HEK293 (cell line): Measurements from ENCODE around the gene UBAC2.

ENCODE experiments used
- CTCF ChIA-PET: fragments of 350-600 bp; formaldehyde crosslinking; extraction: SDS; loops from one replicate; lab custom pipeline; 2021; ENCODE audit warnings: antibody characterized with exemption; lab: Yijun Ruan, JAX
- POLR2A ChIA-PET: fragments of 300-600 bp; formaldehyde crosslinking; extraction: SDS; loops from one replicate; lab custom pipeline; 2020; ENCODE audit warnings: antibody characterized with exemption, inconsistent platforms; lab: Yijun Ruan, JAX
- H3K27ac ChIP-seq: fragments of 200-500 bp; sonication (Bioruptor generic); 2 replicates; pipeline ENCODE4 v1.5.1; 2014; ENCODE audit warnings: low read depth, low read length, control low read depth, inconsistent platforms; ENCODE audit errors: extremely low read depth
- H3K36me3 ChIP-seq, 2 experiments: fragments of 200-500 bp in 1 of 2; sonication (Bioruptor generic) in 1 of 2; 1 replicate in 1 of 2; 2 replicates in 1 of 2; pipeline ENCODE4 v1.5.1; 2014 to 2017; ENCODE audit warnings: inconsistent platforms in 2 of 2, low read length in 2 of 2; ENCODE audit not compliant: control insufficient read depth in 2 of 2, insufficient read depth in 1 of 2
- H3K4me1 ChIP-seq: fragments of 200-500 bp; sonication (Bioruptor generic); 2 replicates; pipeline ENCODE4 v1.5.1; 2014; ENCODE audit warnings: mild to moderate bottlenecking, low read length, inconsistent platforms; ENCODE audit not compliant: control insufficient read depth, insufficient read depth
- H3K4me3 ChIP-seq: 2 replicates; pipeline ENCODE4 v1.5.1; 2011; ENCODE audit warnings: low read depth, mild to moderate bottlenecking, control low read depth, low read length, moderate library complexity
- H3K9me3 ChIP-seq: fragments of 200-500 bp; sonication (Bioruptor generic); 2 replicates; pipeline ENCODE4 v1.5.1; 2014; ENCODE audit warnings: low read depth, low read length, inconsistent platforms; ENCODE audit not compliant: control insufficient read depth, insufficient read depth
- IKZF3 ChIP-seq: fragments of 450-650 bp; IDR thresholded peaks from 2 replicates; pipeline ENCODE4 v1.5.0; 2018; ENCODE audit warnings: missing biosample characterization, mild to moderate bottlenecking, missing genetic modification characterization, moderate library complexity
- KLF16 ChIP-seq: fragments of 450-650 bp; formaldehyde crosslinking; IDR thresholded peaks from 2 replicates; pipeline ENCODE4 v1.5.1; 2017; ENCODE audit warnings: missing biosample characterization, missing genetic modification characterization
- MEIS1 ChIP-seq: sonication (generic); formaldehyde crosslinking; IDR thresholded peaks from 2 replicates; pipeline ENCODE4 v1.8.1; 2022; ENCODE audit warnings: missing genetic modification reagents, mild to moderate bottlenecking, borderline replicate concordance
- ZBTB21 ChIP-seq: fragments of 450-650 bp; formaldehyde crosslinking; IDR thresholded peaks from 2 replicates; pipeline ENCODE4 v1.5.1; 2017; ENCODE audit warnings: missing biosample characterization, missing genetic modification characterization
- ZBTB44 ChIP-seq: fragments of 450-650 bp; IDR thresholded peaks from 2 replicates; pipeline ENCODE4 v1.5.1; 2018; ENCODE audit warnings: missing biosample characterization, mild to moderate bottlenecking, missing genetic modification characterization
- ZBTB48 ChIP-seq: fragments of 450-650 bp; formaldehyde crosslinking; IDR thresholded peaks from 2 replicates; pipeline ENCODE4 v1.5.1; 2016; ENCODE audit warnings: missing biosample characterization, missing genetic modification characterization
- ZFHX2 ChIP-seq: fragments of 450-650 bp; formaldehyde crosslinking; conservative IDR thresholded peaks from 2 replicates; pipeline ENCODE4 v1.5.1; 2016; ENCODE audit warnings: missing biosample characterization, missing genetic modification characterization
- ZNF133 ChIP-seq: fragments of 450-650 bp; formaldehyde crosslinking; IDR thresholded peaks from 2 replicates; pipeline ENCODE4 v1.5.1; 2016; ENCODE audit warnings: missing biosample characterization, missing genetic modification characterization
- ZNF138 ChIP-seq: fragments of 450-650 bp; formaldehyde crosslinking; IDR thresholded peaks from 2 replicates; pipeline ENCODE4 v1.5.1; 2016; ENCODE audit warnings: missing biosample characterization, missing genetic modification characterization, borderline replicate concordance
- ZNF155 ChIP-seq: fragments of 450-650 bp; formaldehyde crosslinking; IDR thresholded peaks from 2 replicates; pipeline ENCODE4 v1.5.1; 2016; ENCODE audit warnings: missing biosample characterization, missing genetic modification characterization
- ZNF26 ChIP-seq: fragments of 450-650 bp; formaldehyde crosslinking; IDR thresholded peaks from 2 replicates; pipeline ENCODE4 v1.5.1; 2016; ENCODE audit warnings: missing biosample characterization, missing genetic modification characterization
- ZNF280D ChIP-seq: fragments of 450-650 bp; formaldehyde crosslinking; IDR thresholded peaks from 2 replicates; pipeline ENCODE4 v1.5.1; 2016; ENCODE audit warnings: missing biosample characterization, missing genetic modification characterization
- ZNF335 ChIP-seq: fragments of 450-650 bp; formaldehyde crosslinking; conservative IDR thresholded peaks from 2 replicates; pipeline ENCODE4 v1.5.1; 2016; ENCODE audit warnings: missing biosample characterization, missing genetic modification characterization
- ZNF488 ChIP-seq: fragments of 450-650 bp; formaldehyde crosslinking; IDR thresholded peaks from 2 replicates; pipeline ENCODE4 v1.5.1; 2016; ENCODE audit warnings: missing biosample characterization, missing genetic modification characterization
- ZNF580 ChIP-seq: fragments of 450-650 bp; formaldehyde crosslinking; IDR thresholded peaks from 2 replicates; pipeline ENCODE4 v1.5.1; 2016; ENCODE audit warnings: missing biosample characterization, missing genetic modification characterization
- ZNF670 ChIP-seq: fragments of 450-650 bp; formaldehyde crosslinking; IDR thresholded peaks from 2 replicates; pipeline ENCODE4 v1.5.1; 2016; ENCODE audit warnings: missing biosample characterization, missing genetic modification characterization, low read depth
- ZNF704 ChIP-seq: fragments of 450-650 bp; formaldehyde crosslinking; IDR thresholded peaks from 2 replicates; pipeline ENCODE4 v1.5.1; 2016; ENCODE audit warnings: missing biosample characterization, missing genetic modification characterization
- ZSCAN18 ChIP-seq: fragments of 450-650 bp; formaldehyde crosslinking; IDR thresholded peaks from 2 replicates; pipeline ENCODE4 v1.5.1; 2016; ENCODE audit warnings: missing biosample characterization, missing genetic modification characterization

The UBAC2 gene

GRCh38 chr13:99151516-99151915 lies 49.1 kb upstream of the UBAC2 start:
- no peaks in the 10 kb centered on the region for H3K36me3 ChIP-seq
- no peak for TF ChIP-seq IKZF3 (tag by site-specific recombination)
- TF ChIP-seq ZNF26 (tag by site-specific recombination), result no peak
- TF ChIP-seq ZBTB21 (tag by site-specific recombination), result no peak
- H3K27ac ChIP-seq, result no peak overlapping the region
- H3K4me3 ChIP-seq, result no peak overlapping the region
- CTCF ChIA-PET, result interaction anchor here (1.2 kb wide), 1 partner anchor 25 kb away, joined by 6 read pairs; no protein-coding TSS in a partner anchor
- H3K4me1 ChIP-seq, result no peaks in the 10 kb centered on the region
- no peaks in the 10 kb centered on the region for H3K9me3 ChIP-seq
- POLR2A ChIA-PET, result no interaction called here

GRCh38 chr13:99153219-99153618 lies 47.4 kb upstream of the UBAC2 start:
- no peak overlapping the region for H3K27ac ChIP-seq
- TF ChIP-seq ZNF670 (tag by site-specific recombination), result no peak
- TF ChIP-seq ZFHX2 (tag by site-specific recombination), result no peak
- no peak for TF ChIP-seq ZNF133
- TF ChIP-seq ZBTB48 (tag by site-specific recombination), result no peak
- no peak for TF ChIP-seq KLF16
- TF ChIP-seq ZNF138, result no peak
- TF ChIP-seq ZSCAN18 (tag by site-specific recombination), result no peak
- no peak for TF ChIP-seq ZNF488 (tag by site-specific recombination)
- TF ChIP-seq ZNF280D (tag by site-specific recombination), result no peak
- no peak for TF ChIP-seq ZNF580 (tag by site-specific recombination)
- no peak for TF ChIP-seq ZBTB44 (tag by site-specific recombination)
- no peak for TF ChIP-seq ZNF155 (tag by site-specific recombination)
- no peak for TF ChIP-seq ZNF704 (tag by site-specific recombination)
- no peak for TF ChIP-seq ZNF335 (tag by site-specific recombination)
- TF ChIP-seq MEIS1, result no peak
- H3K9me3 ChIP-seq, result no peaks in the 10 kb centered on the region
- H3K4me3 ChIP-seq, result no peak overlapping the region
- no peaks in the 10 kb centered on the region for H3K4me1 ChIP-seq
- POLR2A ChIA-PET, result no interaction called here
- no peaks in the 10 kb centered on the region for H3K36me3 ChIP-seq
- CTCF ChIA-PET, result no interaction called here
